ENCODE measurements around the gene P2RX7. TPM values are rescaled to one million over a fixed set of nuclear protein-coding genes. Genes with fewer than 3 reads are reported as not detected.
A peak's percentile ranks its signal among the peaks of the same experiment; 100 is the strongest.

P2RX7 gene
- total and polyA plus RNA-seq, 7 donors, result 0.60 to 8.0 (median 3.9) TPM

GRCh38 chr12:121112496-121112895 is 20.2 kb upstream of the P2RX7 start:
- Histone ChIP-seq H3K27me3 (no peaks in the 10 kb centered on the region), H3K36me3 (no peaks in the 10 kb centered on the region), H3K27ac (no peak overlapping the region), H3K9me3 (no peaks in the 10 kb centered on the region), H3K4me1 (no peaks in the 10 kb centered on the region), H3K4me3 (no peak overlapping the region)
- TF ChIP-seq POLR2A (IDR thresholded peaks at IDR 0.05), result no peak
- TF ChIP-seq POLR2AphosphoS5 (IDR thresholded peaks at IDR 0.05), result no peak
- TF ChIP-seq EP300 (IDR thresholded peaks at IDR 0.05), result no peak
- no peak for TF ChIP-seq CTCF (IDR thresholded peaks at IDR 0.05)
- WGBS, 2 donors, result 54 to 78% methylated on average over 4 of the region's 4 CpGs
- intact Hi-C loops (cut with DNase I), result loop anchor here (5.0 kb wide), 1 partner anchor 530 kb away; the partner anchor contains the start of gene POP5
- no peak for DNase-seq

GRCh38 chr12:121113057-121113456 is 19.6 kb upstream of the P2RX7 start:
- 61 to 88% methylated on average over 4 of the region's 4 CpGs for WGBS, 2 donors
- no peak for DNase-seq
- H3K4me1 ChIP-seq, result no peaks in the 10 kb centered on the region
- no peaks in the 10 kb centered on the region for H3K27me3 ChIP-seq
- H3K36me3 ChIP-seq, result no peaks in the 10 kb centered on the region
- H3K4me3 ChIP-seq, result no peak overlapping the region
- no peak overlapping the region for H3K27ac ChIP-seq
- TF ChIP-seq POLR2A (IDR thresholded peaks at IDR 0.05) (no peak), POLR2AphosphoS5 (IDR thresholded peaks at IDR 0.05) (no peak)
- no peaks in the 10 kb centered on the region for H3K9me3 ChIP-seq
- intact Hi-C loops (cut with DNase I), result loop anchor here (5.0 kb wide), 1 partner anchor 531 kb away; the partner anchor contains the start of gene POP5

- Histone ChIP-seq H3K27ac (no peak overlapping the region), H3K4me3 (no peak overlapping the region), H3K4me1 (no peaks in the 10 kb centered on the region), H3K27me3 (no peaks in the 10 kb centered on the region), H3K9me3 (no peaks in the 10 kb centered on the region), H3K36me3 (no peaks in the 10 kb centered on the region)
- TF ChIP-seq EP300 (IDR thresholded peaks at IDR 0.05), result no peak
- no peak for TF ChIP-seq POLR2AphosphoS5 (IDR thresholded peaks at IDR 0.05)
- TF ChIP-seq POLR2A (IDR thresholded peaks at IDR 0.05), result no peak
- TF ChIP-seq CTCF (IDR thresholded peaks at IDR 0.05), result no peak
- intact Hi-C loops (cut with DNase I), result loop anchor here (5.0 kb wide), 1 partner anchor 532 kb away; the partner anchor contains the start of gene POP5
- WGBS, 2 donors, result 30 to 46% methylated on average over 6 of the region's 6 CpGs
- peak; percentile 6 for DNase-seq
Observed at GRCh38 chr12:121114019-121114639, 18.5 kb upstream of the P2RX7 start.

- WGBS, 2 donors, result 66 to 81% methylated on average over 2 of the region's 2 CpGs
- intact Hi-C loops (cut with DNase I), result loop anchor here (5.0 kb wide), 1 partner anchor 533 kb away; the partner anchor contains the start of gene POP5
Observed at GRCh38 chr12:121114806-121115205, 17.9 kb upstream of the P2RX7 start.

GRCh38 chr12:121115530-121115929 is 17.1 kb upstream of the P2RX7 start:
- intact Hi-C loops (cut with DNase I), result no loop called here
- Histone ChIP-seq H3K4me3 (no peak overlapping the region), H3K4me1 (no peaks in the 10 kb centered on the region), H3K27ac (no peak overlapping the region), H3K27me3 (no peaks in the 10 kb centered on the region), H3K36me3 (no peaks in the 10 kb centered on the region), H3K9me3 (no peaks in the 10 kb centered on the region)
- no peak for DNase-seq
- 27 to 79% methylated on average over 4 of the region's 4 CpGs for WGBS, 2 donors
- TF ChIP-seq EP300 (IDR thresholded peaks at IDR 0.05), result no peak
- TF ChIP-seq POLR2A (IDR thresholded peaks at IDR 0.05), result no peak
- no peak for TF ChIP-seq POLR2AphosphoS5 (IDR thresholded peaks at IDR 0.05)
- TF ChIP-seq CTCF (IDR thresholded peaks at IDR 0.05), result no peak

More at GRCh38 chr12:121114806-121115205, 17.9 kb upstream of the P2RX7 start:
- DNase-seq, result peak; percentile 12
- H3K27me3 ChIP-seq, result no peaks in the 10 kb centered on the region
- H3K4me1 ChIP-seq, result no peaks in the 10 kb centered on the region
- TF ChIP-seq EP300 (IDR thresholded peaks at IDR 0.05) (no peak), POLR2A (IDR thresholded peaks at IDR 0.05) (no peak), CTCF (IDR thresholded peaks at IDR 0.05) (no peak)
- H3K4me3 ChIP-seq, result no peak overlapping the region
- H3K27ac ChIP-seq, result no peak overlapping the region
- H3K9me3 ChIP-seq, result no peaks in the 10 kb centered on the region
- H3K36me3 ChIP-seq, result no peaks in the 10 kb centered on the region
